Motor neuron (in vitro differentiated cells): ENCODE measurements around the gene ABCF2. TPM values are rescaled to one million over a fixed set of nuclear protein-coding genes. Genes with fewer than 3 reads are reported as not detected.
A peak's percentile ranks its signal among the peaks of the same experiment; 100 is the strongest.

Source experiments
- ATAC-seq, 8 experiments: fragments of 200-7000 bp; cut with Tn5 transposase; replicated peaks in 6 of 8; 2 replicates each; pipeline ENCODE4 v1.8.0; 2021; ENCODE audit warnings: mild to moderate bottlenecking in 8 of 8, moderate library complexity in 8 of 8
- H3K27ac ChIP-seq, 2 donors: fragments of 250-450 bp; sonication (Bioruptor Pico); 2 replicates each; pipeline ENCODE4 v1.9.0; 2021; ENCODE audit warnings: antibody characterized with exemption in 2 of 2, mild to moderate bottlenecking in 2 of 2, moderate library complexity in 1 of 2
- H3K4me1 ChIP-seq, 2 donors: fragments of 250-450 bp; sonication (Bioruptor Pico); replicated peaks in 1 of 2; 2 replicates each; pipeline ENCODE4 v1.6.1; 2021; ENCODE audit warnings: antibody characterized with exemption in 2 of 2, mild to moderate bottlenecking in 2 of 2, moderate library complexity in 1 of 2
- H3K4me3 ChIP-seq, 5 donors: fragments of 250-450 bp; sonication (Bioruptor Pico); 2 replicates each; pipeline ENCODE4 v1.9.0; 2021; ENCODE audit warnings: antibody characterized with exemption in 5 of 5, mild to moderate bottlenecking in 5 of 5, moderate library complexity in 4 of 5
- WGBS, 10 experiments: fragments of 450-650 bp; shearing (Covaris generic); methylation state at CpG; one replicate each; pipeline ENCODE4 v1.0.0; 2022; 5-methylcytosine and 5-hydroxymethylcytosine counted together
- in situ Hi-C, 9 experiments: fragments of 400-800 bp; cut with MboI; loops; one replicate each; pipeline ENCODE4 v1.15.0; 2021; ENCODE audit warnings: low sequenced_read_pairs in 9 of 9, low pct_unique_long_range_greater_than_20kb in 2 of 9; ENCODE audit not compliant: unreplicated experiment in 9 of 9
- total RNA-seq, 8 experiments: library from RNA; unstranded; fragments of 300-600 nt; gene quantifications; 2 replicates each; pipeline versions ENCODE4 v1.2.3 to v1.2.4, GENCODE V29; 2022

Gene ABCF2
- total RNA-seq, 8 experiments from 2014 or later: 22.1 to 77.3 (median 43.9) TPM

DNA sequence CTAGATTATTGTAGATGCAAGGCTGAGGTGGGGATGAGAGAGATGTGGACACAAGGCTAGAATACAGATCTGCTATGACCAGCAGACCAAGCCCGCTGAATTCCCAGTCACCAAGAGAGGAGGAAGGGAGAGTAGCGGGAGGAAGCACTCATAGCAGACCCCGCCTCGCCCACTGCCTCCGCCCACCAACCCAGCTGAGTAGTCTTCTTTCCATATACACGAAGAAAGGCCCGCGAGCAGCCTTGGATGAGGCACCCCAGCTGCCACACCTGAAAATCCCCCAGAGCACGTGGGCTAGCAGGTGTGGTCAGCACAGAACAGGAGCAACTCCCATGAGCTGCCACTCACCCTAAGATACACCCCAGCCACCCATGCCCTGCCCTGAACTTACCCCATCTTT is 8.8 kb downstream of the ABCF2 start:
- H3K4me3 ChIP-seq: no peak overlapping the region

DNA sequence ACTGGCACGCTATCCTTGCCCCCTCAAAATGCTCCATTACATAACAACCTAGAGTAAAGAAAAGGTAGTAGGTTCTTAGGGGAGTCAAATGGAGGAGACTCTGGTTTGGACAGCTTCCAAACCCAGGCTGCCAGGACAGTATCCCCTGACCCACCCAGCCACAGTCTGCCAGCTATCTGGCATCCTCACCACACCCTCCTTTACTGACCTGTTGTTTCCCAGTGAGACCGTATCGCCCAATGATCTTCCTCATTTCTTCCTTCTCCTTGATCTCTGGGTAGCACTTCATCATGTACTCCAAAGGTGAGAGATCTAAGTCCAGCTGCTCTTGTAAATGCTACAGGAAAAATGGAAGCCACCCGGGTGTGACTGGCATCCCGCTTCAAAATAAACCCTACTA is 11.6 kb downstream of the ABCF2 start:
- no peak for ATAC-seq
- 94 to 100% (median 100%) methylated on average over 1 to 4 of the region's 5 CpGs; no CpG with 5 or more reads in 2 of the 10 experiments for WGBS, 10 experiments
- Histone ChIP-seq H3K4me3 (no peak overlapping the region), H3K27ac (no peak overlapping the region), H3K4me1 (no peaks in the 10 kb centered on the region)
- in situ Hi-C loops: no loop called here

More for the DNA sequence above, 8.8 kb downstream of the ABCF2 start:
- in situ Hi-C loops: no loop called here
- 93 to 100% (median 98%) methylated on average over 3 to 8 of the region's 9 CpGs; no CpG with 5 or more reads in 7 of the 10 experiments for WGBS, 10 experiments
- ATAC-seq: no peak
- no peak overlapping the region for H3K27ac ChIP-seq
- H3K4me1 ChIP-seq: no peaks in the 10 kb centered on the region

- in situ Hi-C loops: no loop called here
- no peak for ATAC-seq
- Histone ChIP-seq H3K27ac (no peak overlapping the region), H3K4me1 (no peaks in the 10 kb centered on the region), H3K4me3 (no peak overlapping the region)
- WGBS, 10 experiments: 80 to 100% (median 82%) methylated on average over 1 to 3 of the region's 3 CpGs; no CpG with 5 or more reads in 5 of the 10 experiments
Measured at GRCh38 chr7:151213826-151214225, 13.2 kb downstream of the ABCF2 start.

DNA sequence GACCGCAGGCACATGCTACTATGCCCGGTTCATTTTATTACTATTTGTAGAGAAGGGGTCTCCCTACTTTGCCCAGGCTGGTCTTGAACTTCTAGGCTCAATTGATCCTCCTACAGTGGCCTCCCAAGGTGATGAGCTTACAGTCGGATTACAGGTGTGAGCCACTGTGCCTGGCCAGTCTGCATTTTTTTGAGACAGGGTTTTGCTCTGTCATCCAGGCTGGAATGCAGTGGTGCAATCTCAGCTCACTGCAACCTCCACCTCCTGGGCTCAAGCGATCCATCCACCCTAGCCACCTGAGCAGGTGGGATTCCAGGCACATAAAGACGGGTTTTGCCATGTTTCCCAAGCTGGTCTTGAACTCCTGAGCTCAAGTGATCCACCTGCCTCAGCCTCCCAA is 14.4 kb downstream of the ABCF2 start:
- Histone ChIP-seq H3K4me3 (no peak overlapping the region), H3K4me1 (no peaks in the 10 kb centered on the region), H3K27ac (no peak overlapping the region)
- ATAC-seq: no peak
- in situ Hi-C loops: no loop called here
- WGBS, 10 experiments: 60 to 100% (median 96%) methylated on average over 1 to 3 of the region's 5 CpGs; no CpG with 5 or more reads in 4 of the 10 experiments

DNA sequence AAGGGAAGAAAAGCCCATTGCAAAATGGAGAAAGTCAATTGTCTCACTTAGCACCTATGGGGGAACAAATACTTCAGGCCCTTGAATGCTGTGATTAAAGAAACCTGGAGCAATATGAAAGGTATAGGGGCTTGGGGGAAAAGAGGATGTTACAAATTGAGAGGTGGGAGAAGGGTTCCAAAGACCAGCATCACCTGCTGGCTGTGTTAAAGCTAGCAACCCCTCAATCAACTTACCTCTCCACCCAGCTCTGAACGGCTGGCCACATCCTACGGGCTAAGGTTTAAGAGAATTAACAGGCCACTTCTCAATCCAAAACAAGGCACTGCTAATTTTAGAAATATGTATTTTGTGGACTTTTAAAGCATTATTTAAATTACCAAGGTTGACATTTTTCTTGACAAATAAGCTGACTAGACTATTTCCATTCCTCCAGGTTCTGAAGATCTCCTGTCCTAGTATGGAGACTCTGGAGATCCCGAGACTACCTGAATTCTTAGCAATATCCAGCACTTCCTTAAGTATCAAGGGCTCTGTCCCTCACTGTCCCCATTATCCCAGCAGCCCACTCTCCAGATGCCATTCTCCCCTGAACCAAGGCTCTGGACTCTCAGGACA is 15.7 kb downstream of the ABCF2 start:
- ATAC-seq: no peak
- 83 to 100% (median 95%) methylated on average over 1 to 3 of the region's 3 CpGs; no CpG with 5 or more reads in 4 of the 10 experiments for WGBS, 10 experiments
- Histone ChIP-seq H3K27ac (no peak overlapping the region), H3K4me1 (peaks cover 5% of the 10 kb centered on the region in 2 donors), H3K4me3 (no peak overlapping the region)
- in situ Hi-C loops: no loop called here

- H3K4me3 ChIP-seq: no peak within 1 kb of the TSS
- in situ Hi-C loops: no loop called here
- H3K27ac ChIP-seq: no peak within 1 kb of the TSS
- no peak for ATAC-seq
- 29 to 100% (median 75%) methylated on average over 1 to 5 of the region's 17 CpGs; no CpG with 5 or more reads in 5 of the 10 experiments for whole genome bisulfite sequencing, 10 experiments
- H3K4me1 ChIP-seq: peaks cover 5% of the 10 kb centered on the region in 2 donors
Measured at GRCh38 chr7:151210087-151210854, 16.7 kb downstream of the ABCF2 start, which contains the start of gene H2BK1. H2BK1 (minus strand) TSS chr7:151210488; CDS start chr7:151210318, 170 bp downstream.

- Histone ChIP-seq H3K4me1 (peaks cover 5% of the 10 kb centered on the region in 2 donors), H3K27ac (no peak overlapping the region), H3K4me3 (no peak overlapping the region)
- in situ Hi-C loops: no loop called here
- no peak for ATAC-seq
- WGBS, 10 experiments: 0 to 100% (median 82%) methylated on average over 1 to 5 of the region's 6 CpGs; no CpG with 5 or more reads in 2 of the 10 experiments
Measured at GRCh38 chr7:151209588-151209987, 17.4 kb downstream of the ABCF2 start.

GRCh38 chr7:151208253-151208862 is 18.6 kb downstream of the ABCF2 start:
- peak in 3 of 8 experiments; percentile 52 to 89 (median 86) for ATAC-seq
- no peak overlapping the region for H3K4me3 ChIP-seq
- no peak overlapping the region for H3K27ac ChIP-seq
- peaks cover 5% of the 10 kb centered on the region in 2 donors for H3K4me1 ChIP-seq
- in situ Hi-C loops: no loop called here
- 0 to 85% (median 41%) methylated on average over 1 to 9 of the region's 9 CpGs for WGBS, 10 experiments

DNA sequence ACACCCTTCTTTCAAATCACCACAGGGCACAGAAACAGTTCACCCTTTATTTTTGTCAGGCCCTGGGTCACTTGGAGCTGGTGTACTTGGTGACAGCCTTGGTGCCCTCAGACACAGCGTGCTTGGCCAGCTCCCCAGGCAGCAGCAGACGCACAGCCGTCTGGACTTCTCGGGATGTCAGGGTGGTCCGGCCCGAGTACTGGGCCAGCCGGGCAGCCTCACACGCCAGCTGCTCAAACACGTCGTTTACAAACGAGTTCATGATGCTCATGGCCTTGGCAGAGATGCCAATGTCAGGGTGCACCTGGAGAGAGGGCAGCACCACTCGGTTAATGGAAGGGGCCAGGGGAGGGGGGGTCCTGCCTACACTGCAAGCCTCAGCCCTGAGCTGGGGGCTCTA is 19.2 kb downstream of the ABCF2 start:
- WGBS, 10 experiments: 3 to 88% (median 80%) methylated on average over 1 to 8 of the region's 12 CpGs; no CpG with 5 or more reads in 7 of the 10 experiments
- peaks cover 5% of the 10 kb centered on the region in 2 donors for H3K4me1 ChIP-seq
- H3K27ac ChIP-seq: no peak overlapping the region
- H3K4me3 ChIP-seq: no peak overlapping the region
- no peak for ATAC-seq
- in situ Hi-C loops: no loop called here

DNA sequence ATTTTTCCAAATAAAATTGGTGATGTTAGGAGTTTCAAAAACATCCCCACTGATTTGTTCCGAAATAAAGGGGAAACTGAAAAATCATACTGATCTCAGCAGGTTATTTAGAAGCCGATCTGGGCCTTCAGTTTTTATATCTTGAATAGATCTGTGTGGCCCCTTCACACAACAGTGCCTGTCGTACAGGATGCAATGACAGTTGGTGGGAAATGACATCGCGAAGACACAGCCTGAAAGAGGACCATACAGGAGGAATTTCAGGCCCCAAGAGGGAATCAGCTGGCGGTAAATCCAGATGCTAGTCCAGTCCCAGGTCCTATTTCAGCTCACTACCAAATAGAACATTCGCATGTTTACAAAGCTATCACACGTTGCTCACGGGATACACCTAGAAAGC is 19.7 kb downstream of the ABCF2 start:
- no peak overlapping the region for H3K27ac ChIP-seq
- WGBS, 10 experiments: 51 to 79% (median 64%) methylated on average over 2 to 7 of the region's 9 CpGs; no CpG with 5 or more reads in 1 of the 10 experiments
- in situ Hi-C loops: no loop called here
- H3K4me1 ChIP-seq: peaks cover 5% of the 10 kb centered on the region in 2 donors
- H3K4me3 ChIP-seq: no peak overlapping the region
- no peak for ATAC-seq

DNA sequence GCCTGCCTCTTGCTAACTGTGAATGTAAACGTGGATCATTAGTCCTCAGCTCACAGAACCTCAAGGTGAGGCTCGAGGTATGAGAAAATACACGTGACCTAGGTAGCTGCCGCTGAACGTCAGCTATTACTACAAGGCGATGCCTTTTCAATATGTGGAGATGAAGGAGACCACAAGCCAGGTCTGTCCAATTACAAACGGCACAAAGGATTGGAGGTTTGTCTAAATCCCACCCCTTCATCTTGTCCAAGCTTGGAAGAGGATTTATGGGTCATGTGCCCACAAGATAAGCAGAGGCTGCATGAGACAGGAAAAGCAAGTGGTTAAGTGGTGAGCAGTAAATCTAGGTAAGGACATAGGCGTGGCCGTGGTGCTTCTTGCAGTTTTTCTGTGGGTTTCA is 20.1 kb downstream of the ABCF2 start:
- in situ Hi-C loops: no loop called here
- peak in 5 of 8 experiments; percentile 25 to 56 (median 40) for ATAC-seq
- 0 to 90% (median 63%) methylated on average over 2 to 9 of the region's 9 CpGs; no CpG with 5 or more reads in 2 of the 10 experiments for WGBS, 10 experiments
- Histone ChIP-seq H3K4me3 (no peak overlapping the region), H3K4me1 (peaks cover 5% of the 10 kb centered on the region in 2 donors), H3K27ac (no peak overlapping the region)

GRCh38 chr7:151205730-151206129 is 21.3 kb downstream of the ABCF2 start:
- WGBS, 10 experiments: 17 to 100% (median 41%) methylated on average over 1 to 6 of the region's 6 CpGs; no CpG with 5 or more reads in 3 of the 10 experiments
- Histone ChIP-seq H3K27ac (no peak overlapping the region), H3K4me1 (peaks cover 5% of the 10 kb centered on the region in 2 donors), H3K4me3 (no peak overlapping the region)
- ATAC-seq: no peak
- in situ Hi-C loops: no loop called here
